CD4-positive, alpha-beta T cell treated with Interleukin-6 at 100 ng/mL for 8 hours (primary cell): Measurements from ENCODE around the gene SMCO2.
A peak's percentile ranks its signal among the peaks of the same experiment; 100 is the strongest.

Experiments
- DNase-seq: peaks from one replicate; pipeline ENCODE4 v3.0.0-alpha.2; 2020; ENCODE audit warnings: mixed read lengths, low spot score

Gene SMCO2

GRCh38 chr12:27446436-27446835 is at the start of gene SMCO2:
SMCO2 (plus strand) TSS chr12:27446736; CDS start chr12:27470632, 23,896 bp downstream.
- no peak for DNase-seq

GRCh38 chr12:27398466-27398865 is 48.1 kb upstream of the SMCO2 start:
- no peak for DNase-seq

DNA sequence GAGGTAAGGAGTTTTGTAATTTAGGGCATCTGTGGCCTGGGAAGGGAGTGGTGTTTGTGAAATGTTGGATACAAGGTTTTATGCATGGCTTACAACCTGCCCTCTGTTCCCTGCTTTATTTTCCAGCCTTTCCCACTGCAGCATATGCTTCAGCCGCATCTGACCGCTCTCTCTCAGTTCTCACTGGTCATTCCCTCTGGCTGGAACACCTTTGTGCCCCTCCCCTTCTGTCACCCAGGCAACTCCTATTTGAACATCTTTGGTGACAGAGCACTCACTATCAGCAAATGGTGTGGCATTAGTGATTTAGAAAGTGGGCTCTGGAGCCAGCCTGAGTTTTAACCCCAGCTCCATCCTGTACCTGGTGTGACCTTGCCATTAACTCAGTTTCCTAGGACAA is 47.5 kb upstream of the SMCO2 start:
- DNase-seq, result no peak

DNA sequence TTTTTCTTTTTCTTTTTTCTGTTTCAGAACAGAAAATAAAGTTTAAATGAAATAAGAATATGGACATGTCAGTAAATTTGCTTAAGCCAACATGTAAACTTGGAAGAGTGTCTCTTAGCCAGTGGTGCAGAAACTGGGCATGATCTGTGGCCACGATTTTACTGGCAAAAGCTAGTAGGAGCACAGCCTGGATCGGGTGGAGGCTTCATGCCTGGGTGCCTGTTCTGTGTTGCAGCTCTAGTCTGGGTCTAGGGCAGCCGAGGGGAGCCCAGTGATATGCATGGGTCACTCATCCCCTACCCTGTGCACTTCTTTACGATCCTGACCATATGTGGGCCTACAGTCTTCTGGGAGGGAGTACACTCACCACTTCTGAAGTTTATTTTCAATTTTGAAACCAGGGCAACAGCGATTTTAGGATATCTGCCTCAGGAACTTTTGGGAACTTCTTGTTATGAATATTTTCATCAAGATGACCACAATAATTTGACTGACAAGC is 45.6 kb upstream of the SMCO2 start:
- no peak for DNase-seq

GRCh38 chr12:27412047-27412446 is 34.5 kb upstream of the SMCO2 start:
- no peak for DNase-seq

DNA sequence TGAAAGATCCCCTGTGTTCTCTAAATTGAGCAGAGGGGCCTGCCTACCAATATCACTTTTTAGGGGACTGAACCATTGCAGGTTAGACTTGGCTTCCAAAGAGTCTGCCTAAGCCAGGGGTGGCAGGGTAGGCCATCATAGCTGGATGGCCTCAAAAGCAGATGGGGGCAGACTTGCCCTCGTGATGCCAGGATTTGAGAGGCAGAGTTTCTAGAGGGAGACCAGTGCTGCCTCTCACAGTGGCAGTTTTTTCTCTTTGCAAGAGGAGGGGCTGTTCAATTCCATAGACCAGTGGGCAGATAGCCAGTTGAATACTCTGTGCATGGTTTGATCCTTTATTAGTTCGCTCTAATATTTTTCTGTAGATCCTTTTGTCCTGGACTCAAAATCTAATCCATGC is 23.8 kb upstream of the SMCO2 start:
- no peak for DNase-seq

GRCh38 chr12:27424631-27425230 is 21.8 kb upstream of the SMCO2 start:
- DNase-seq, result no peak

DNA sequence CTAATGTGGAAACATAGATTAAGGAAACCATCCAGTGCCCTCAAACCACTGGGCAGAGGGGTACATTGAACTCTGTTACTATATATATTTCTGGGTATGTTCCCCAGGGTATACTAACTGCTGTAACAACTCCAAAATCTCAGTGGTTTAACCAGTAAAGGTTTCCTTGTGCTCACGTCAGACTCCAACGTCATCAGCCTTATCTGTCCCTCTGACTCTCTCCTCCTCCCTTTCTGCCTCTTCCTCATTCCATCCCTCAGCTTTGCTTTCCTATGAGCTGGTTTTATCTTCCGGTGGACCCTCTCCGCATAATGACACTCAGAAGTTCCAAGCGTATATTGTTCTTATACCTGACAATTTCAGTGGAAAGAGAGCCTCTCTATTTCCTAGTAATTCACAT is 21.2 kb upstream of the SMCO2 start:
- DNase-seq, result no peak

DNA sequence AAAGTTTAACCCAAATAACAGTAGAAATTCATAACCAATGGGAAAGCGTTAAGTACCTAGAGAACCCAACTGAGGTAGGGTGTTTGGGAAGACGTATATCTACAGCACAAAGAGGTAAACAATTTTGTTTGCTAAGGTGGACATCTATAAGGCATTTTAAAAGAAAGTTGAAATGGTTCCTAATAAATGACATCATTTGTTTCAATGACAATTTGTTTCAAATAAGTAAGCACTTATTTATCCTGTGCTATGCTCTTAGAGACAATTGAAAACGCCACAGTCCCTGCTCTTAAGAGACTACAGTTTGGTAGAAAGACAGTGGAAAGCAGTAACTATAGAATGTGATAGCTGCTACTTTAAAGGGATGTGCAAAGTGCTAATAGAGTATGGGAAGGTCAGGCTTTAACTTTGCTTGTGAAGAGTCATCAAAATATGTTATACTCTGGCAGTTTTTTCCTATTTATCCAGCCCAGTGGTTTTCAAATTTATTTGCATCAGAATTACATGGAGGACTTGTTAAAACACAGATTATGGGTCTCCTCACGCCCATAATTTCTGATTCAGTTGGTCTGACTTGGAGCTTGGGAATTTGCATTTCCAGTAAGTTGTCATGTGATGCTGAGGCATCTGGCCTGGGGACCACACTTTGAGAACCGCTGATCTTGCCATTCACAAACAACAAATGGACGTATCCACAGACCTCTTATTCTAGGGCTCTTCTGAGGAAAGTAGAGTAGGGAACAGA is 19.6 kb upstream of the SMCO2 start:
- no peak for DNase-seq

DNA sequence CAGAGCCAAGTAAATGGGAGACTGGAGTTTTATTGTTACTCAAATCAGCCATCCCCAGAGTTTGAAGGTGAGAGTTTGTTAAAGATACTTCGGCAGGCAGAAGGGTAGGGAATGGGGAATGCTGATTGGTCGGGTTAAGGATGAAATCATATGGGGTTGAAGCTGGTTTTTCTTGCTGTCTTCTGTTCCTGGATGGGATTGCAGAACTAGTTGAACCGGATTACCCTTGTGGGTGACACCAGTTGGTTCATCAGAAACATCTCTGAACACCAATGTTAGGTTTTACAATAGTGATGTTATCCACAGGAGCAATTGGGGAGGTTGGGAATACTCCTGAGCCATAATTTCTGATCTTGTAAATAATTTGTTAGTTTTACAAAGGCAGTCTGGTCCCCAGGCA is 18.7 kb upstream of the SMCO2 start:
- no peak for DNase-seq

- no peak for DNase-seq
These were observed 18.1 kb upstream of the SMCO2 start for GRCh38 chr12:27428466-27428865.

- DNase-seq, result no peak
These were observed 16.9 kb upstream of the SMCO2 start for GRCh38 chr12:27429606-27430005.

DNA sequence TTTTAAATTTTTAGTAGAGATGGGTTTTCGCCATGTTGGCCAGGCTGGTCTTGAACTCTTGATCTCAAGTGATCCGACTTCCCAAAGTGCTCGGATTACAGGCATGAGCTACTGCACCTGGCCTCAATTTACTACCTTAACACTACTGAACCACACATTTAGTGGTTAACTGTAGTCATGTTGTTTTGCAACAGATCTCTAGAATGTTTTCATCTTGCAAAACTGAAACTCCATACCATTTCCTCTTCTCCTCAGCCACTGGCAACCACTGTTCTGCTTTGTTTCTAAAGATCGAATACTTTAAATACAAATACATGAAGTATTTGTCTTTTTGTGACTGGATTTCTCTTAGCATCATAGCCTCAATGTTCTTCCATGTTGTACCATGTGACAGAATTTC is 15.4 kb upstream of the SMCO2 start:
- no peak for DNase-seq

DNA sequence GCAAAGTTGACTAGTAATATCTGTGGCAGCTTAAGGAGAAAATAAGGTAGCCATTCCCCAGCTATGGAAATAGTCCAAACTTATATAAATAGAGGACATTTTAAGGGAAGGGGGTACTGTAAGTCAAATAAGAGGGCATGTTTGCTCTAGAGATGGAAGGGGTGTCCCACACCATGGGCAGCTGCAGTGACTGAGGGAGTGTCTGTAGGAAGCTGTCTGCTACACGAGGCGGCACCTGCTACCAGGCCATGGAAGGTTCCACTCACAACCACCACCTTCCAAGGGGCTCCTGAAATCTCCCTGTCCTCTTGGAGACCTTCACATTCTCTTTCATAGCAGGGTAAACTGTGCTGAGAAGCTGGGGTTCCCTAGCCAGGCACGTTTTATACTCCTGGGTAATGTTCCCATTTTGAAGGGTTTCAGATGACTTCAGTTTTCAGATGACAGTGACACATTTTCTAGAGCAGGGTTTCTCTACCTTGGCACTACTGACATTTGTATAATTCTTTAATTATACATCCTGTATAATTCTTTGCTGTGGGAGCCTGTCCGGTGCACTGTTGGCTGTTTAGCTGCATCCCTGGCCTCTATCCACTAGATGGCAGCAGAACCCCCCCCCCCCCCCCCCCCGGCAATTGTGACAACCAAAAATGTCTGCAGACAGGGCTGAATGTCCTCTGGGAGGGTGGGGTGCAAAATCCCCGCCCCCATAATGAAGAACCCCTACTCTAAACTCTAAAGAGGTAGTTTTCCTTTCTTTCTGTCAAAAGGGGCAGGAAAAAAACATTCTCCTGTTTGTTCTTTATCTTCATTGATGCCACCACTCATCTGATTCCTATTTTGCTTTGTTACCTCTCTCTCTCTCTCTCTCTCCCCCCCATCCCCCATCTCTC is 11.6 kb upstream of the SMCO2 start:
- peak; percentile 21 for DNase-seq

- no peak for DNase-seq
These were observed 10.5 kb upstream of the SMCO2 start for GRCh38 chr12:27436029-27436428.

DNA sequence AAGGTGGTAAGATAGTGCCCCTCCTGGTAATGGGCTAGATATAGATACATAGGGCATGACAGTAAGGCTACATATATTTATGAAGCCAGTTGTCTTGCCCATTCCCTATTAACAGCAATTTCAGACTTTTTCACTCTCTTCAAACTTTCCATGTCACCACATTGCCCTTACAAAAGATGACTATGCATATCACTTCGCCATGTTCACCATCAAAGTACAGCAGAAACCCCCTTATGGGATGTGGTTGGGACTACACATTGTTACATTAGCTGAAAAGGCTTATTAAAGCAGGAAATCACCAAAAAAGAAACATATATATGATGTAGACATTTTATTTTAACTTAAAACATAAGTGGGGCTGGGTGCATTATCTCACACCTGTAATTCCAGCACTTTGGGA is 9.8 kb upstream of the SMCO2 start:
- DNase-seq, result no peak

DNA sequence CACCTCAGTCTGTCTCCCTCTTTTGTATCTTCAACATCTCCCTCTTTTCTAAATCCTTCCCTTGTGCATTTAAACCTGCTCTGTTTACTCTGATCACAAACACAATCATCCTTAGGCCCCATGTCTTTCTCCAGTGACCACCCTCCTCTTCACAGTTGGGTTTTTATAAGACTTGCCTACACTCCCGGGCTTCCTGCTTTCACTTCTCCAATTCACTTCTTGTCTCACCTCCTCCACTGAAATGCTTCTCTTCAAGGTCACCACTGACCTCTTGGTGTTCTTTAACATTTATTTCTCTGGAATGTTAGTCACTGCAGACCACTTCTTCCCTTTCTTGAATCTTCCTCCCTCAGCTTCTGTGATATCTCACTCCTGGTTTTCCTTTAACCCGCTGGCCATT is 8.7 kb upstream of the SMCO2 start:
- DNase-seq, result no peak

- no peak for DNase-seq
These were observed 1.2 kb downstream of the SMCO2 start for GRCh38 chr12:27447761-27448160.

- DNase-seq, result no peak
These were observed 2.5 kb downstream of the SMCO2 start for GRCh38 chr12:27449026-27449425.

DNA sequence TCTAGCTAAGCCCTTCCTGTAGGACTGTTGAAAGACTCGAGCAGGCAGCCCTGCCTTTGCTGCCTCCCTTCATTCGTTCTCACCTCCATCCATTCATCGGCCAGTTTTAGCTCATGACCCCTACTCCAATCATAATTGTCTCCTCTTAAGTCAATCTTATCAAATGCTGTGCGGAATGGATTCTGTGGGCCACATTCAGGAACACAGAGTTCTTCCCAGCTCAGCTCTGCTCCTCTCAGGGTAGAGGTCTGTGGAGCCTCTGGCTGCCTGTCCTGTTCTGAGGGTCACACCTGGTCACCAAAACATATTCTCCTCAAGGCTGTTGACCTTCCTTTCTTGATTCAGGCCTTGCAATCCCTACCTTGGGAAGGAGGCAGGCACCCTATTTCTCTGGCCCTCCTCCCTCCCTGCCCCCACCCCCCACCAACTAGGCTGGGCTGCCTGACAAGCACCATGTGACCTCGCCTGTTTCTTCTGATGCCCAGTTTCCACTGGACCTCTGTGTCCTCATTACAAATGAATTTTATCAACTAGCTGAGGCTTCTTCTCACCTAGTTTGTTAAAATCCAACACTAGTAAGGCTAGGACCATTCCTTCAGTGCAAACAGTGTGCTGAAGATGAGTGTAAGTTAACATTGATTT is 3.5 kb downstream of the SMCO2 start:
- DNase-seq, result no peak

DNA sequence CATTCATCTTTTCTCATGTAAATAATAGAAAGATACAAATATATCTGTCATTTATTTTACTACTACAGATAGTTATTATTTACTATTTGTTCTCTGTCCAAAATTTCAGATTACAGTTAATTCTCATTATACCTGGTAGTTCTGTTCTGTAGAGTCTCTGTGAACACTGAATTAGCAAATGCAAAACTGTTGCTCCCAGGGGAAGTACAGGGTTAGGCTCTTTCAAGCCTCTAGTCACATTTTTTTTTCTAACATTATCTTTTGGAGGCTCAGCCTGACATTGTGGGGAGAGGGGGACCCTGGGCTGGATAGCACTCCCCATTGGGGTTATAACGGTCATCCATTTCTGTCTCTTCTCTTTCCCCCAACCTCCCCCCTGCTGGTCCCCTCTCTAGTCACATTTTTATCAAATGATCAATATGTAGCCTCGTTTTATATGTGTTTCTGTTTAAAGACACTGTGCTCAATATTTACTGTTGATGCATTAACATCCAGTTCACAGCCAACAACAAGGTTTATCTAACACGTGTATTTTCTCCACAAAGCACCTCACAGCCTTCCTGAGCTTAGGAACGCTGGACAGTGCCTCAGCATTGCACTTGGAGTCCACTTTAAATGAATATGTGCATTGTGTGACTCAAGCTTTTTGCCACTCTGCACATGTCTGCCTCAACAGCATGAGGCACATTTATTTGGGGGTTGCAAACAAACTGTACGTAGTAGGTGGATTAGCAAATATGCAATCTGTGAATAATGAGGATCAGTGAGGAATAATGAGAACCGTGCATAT is 4.7 kb downstream of the SMCO2 start:
- DNase-seq, result no peak
